Measurements from ENCODE around the gene JAGN1. TPM values are rescaled to one million over a fixed set of nuclear protein-coding genes. Genes with fewer than 3 reads are reported as not detected.
"Not testable (repeated sequence)": the region's sequence is repeated elsewhere in the genome, so short reads cannot be mapped to it uniquely, and the experiment has no call there.

Gene JAGN1
- total and polyA plus RNA-seq, 5 donors from 2014 or later: 17.7 to 70.8 (median 54.0) TPM

DNA sequence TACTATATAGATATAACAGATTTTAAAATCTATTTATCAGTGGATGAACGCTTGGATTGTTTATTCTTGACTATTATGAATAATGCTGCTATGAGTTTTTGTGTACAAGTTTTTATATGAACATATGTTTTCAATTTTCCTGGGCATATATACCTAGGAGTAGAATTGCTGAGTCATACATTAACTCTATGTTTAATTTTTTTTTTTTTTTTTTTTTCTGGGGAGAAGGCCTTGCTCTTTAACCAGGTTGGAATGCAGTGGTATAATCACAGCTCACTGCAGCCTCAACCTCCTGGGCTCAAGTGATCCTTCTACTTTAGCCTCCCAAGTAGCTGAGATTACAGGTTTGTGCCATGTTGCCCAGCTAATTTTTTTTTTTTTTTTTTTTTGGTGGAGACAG, 19.4 kb upstream of the JAGN1 start:
- ATAC-seq (ENCODE audit: low read depth in 2 of 2): no peak
- DNase-seq: no peak
- no peaks in the 10 kb centered on the region for H3K36me3 ChIP-seq (ENCODE audit: control insufficient read depth, insufficient read depth, low read length)
- H3K4me3 ChIP-seq (ENCODE audit: low read depth, low read length): no peak overlapping the region
- H3K9me3 ChIP-seq (ENCODE audit: control insufficient read depth in 2 of 2, low read length in 2 of 2): no peaks in the 10 kb centered on the region
- no peak overlapping the region for H3K4me3 Mint-ChIP-seq
- H3K27ac Mint-ChIP-seq: no peak overlapping the region
- H3K27me3 Mint-ChIP-seq: peaks cover 5% of the 10 kb centered on the region
- no peaks in the 10 kb centered on the region for H3K27me3 ChIP-seq (ENCODE audit: control insufficient read depth, insufficient read depth, low read length)
- H3K4me1 Mint-ChIP-seq: no peaks in the 10 kb centered on the region
- no peaks in the 10 kb centered on the region for H3K36me3 Mint-ChIP-seq
- H3K4me1 ChIP-seq (ENCODE audit: control insufficient read depth, insufficient read depth, low read length, poor library complexity, severe bottlenecking): no peaks in the 10 kb centered on the region
- no peak overlapping the region for H3K27ac ChIP-seq (ENCODE audit: insufficient read depth, low read length, poor library complexity, severe bottlenecking)
- H3K9me3 Mint-ChIP-seq: no peaks in the 10 kb centered on the region

DNA sequence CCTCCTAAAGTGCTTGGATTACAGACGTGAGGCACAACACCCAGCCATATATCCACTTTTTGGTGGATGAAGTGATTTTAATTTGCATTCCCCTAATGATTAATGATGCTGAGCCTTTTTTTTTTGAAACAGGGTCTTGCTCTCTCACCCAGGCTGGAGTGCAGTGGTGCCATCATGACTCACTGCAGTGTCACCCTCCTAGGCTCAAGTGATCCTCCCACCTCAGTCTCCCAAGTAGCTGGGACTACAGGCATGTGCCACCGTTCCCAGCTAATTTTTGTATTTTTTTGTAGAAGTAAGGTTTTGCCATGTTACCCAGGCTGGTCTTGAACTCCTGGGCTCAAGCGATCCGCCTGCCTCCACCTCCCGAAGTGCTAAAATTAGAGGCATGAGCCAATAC, 18.3 kb upstream of the JAGN1 start:
- not testable (repeated sequence) for H3K4me3 Mint-ChIP-seq; H3K27ac Mint-ChIP-seq; H3K27me3 ChIP-seq (ENCODE audit: control insufficient read depth, insufficient read depth, low read length); H3K27me3 Mint-ChIP-seq; H3K36me3 Mint-ChIP-seq; H3K4me1 Mint-ChIP-seq; H3K36me3 ChIP-seq (ENCODE audit: control insufficient read depth, insufficient read depth, low read length); H3K9me3 ChIP-seq (ENCODE audit: control insufficient read depth in 2 of 2, low read length in 2 of 2); H3K4me1 ChIP-seq (ENCODE audit: control insufficient read depth, insufficient read depth, low read length, poor library complexity, severe bottlenecking); DNase-seq; H3K4me3 ChIP-seq (ENCODE audit: low read depth, low read length); H3K9me3 Mint-ChIP-seq; H3K27ac ChIP-seq (ENCODE audit: insufficient read depth, low read length, poor library complexity, severe bottlenecking); ATAC-seq (ENCODE audit: low read depth in 2 of 2)

DNA sequence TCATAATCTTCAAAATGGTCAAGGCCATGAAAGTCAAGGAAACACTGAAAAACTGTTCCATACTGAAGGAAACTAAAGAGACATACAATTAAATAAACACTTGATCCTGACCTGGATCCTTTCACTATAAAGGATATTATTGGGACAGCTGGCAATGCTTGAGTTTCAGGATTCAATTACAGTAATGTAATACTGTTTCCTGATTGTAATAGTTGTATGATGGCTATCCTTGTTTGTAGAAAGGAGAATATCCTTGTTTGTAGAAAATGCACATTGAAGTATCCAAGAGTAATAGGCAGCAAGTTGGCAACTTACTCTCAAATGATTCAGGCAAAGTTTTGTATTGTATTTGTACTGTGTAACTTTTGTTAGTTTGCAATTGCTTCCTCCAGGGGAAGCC, 15.0 kb upstream of the JAGN1 start:
- Mint-ChIP-seq H3K9me3 (no peaks in the 10 kb centered on the region), H3K27me3 (peaks cover 5% of the 10 kb centered on the region), H3K27ac (no peak overlapping the region), H3K36me3 (no peaks in the 10 kb centered on the region), H3K4me3 (peak overlapping the region in 1 of 4 donors; percentile 58), H3K4me1 (no peaks in the 10 kb centered on the region)
- no peaks in the 10 kb centered on the region for H3K9me3 ChIP-seq (ENCODE audit: control insufficient read depth in 2 of 2, low read length in 2 of 2)
- DNase-seq: no peak
- ATAC-seq (ENCODE audit: low read depth in 2 of 2): no peak
- no peaks in the 10 kb centered on the region for H3K36me3 ChIP-seq (ENCODE audit: control insufficient read depth, insufficient read depth, low read length)
- no peaks in the 10 kb centered on the region for H3K4me1 ChIP-seq (ENCODE audit: control insufficient read depth, insufficient read depth, low read length, poor library complexity, severe bottlenecking)
- H3K4me3 ChIP-seq (ENCODE audit: low read depth, low read length): no peak overlapping the region
- H3K27me3 ChIP-seq (ENCODE audit: control insufficient read depth, insufficient read depth, low read length): no peaks in the 10 kb centered on the region
- H3K27ac ChIP-seq (ENCODE audit: insufficient read depth, low read length, poor library complexity, severe bottlenecking): no peak overlapping the region

DNA sequence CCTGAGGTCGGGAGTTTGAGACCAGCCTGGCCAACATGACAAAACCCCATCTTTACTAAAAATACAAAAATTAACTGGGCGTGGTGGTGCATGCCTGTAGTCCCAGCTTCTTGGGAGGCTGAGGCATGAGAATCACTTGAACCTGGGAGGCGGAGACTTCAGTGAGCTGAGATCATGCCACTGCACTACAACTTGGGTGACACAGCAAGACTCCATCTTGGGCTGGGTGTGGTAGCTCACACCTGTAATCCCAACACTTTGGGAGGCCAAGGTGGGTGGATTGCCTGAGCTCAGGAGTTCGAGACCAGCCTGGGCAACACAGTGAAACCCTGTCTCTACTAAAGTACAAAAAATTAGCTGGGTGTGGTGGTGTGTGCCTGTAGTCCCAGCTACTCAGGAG, 14.2 kb upstream of the JAGN1 start:
- peak overlapping the region in 1 of 3 donors; percentile 9 for H3K27ac Mint-ChIP-seq
- H3K9me3 ChIP-seq (ENCODE audit: control insufficient read depth in 2 of 2, low read length in 2 of 2); H3K4me1 ChIP-seq (ENCODE audit: control insufficient read depth, insufficient read depth, low read length, poor library complexity, severe bottlenecking); H3K27me3 ChIP-seq (ENCODE audit: control insufficient read depth, insufficient read depth, low read length); H3K27ac ChIP-seq (ENCODE audit: insufficient read depth, low read length, poor library complexity, severe bottlenecking); ATAC-seq (ENCODE audit: low read depth in 2 of 2); H3K4me1 Mint-ChIP-seq; H3K4me3 ChIP-seq (ENCODE audit: low read depth, low read length); H3K36me3 Mint-ChIP-seq; H3K9me3 Mint-ChIP-seq; H3K36me3 ChIP-seq (ENCODE audit: control insufficient read depth, insufficient read depth, low read length); H3K4me3 Mint-ChIP-seq; H3K27me3 Mint-ChIP-seq; DNase-seq: not testable (repeated sequence)

DNA sequence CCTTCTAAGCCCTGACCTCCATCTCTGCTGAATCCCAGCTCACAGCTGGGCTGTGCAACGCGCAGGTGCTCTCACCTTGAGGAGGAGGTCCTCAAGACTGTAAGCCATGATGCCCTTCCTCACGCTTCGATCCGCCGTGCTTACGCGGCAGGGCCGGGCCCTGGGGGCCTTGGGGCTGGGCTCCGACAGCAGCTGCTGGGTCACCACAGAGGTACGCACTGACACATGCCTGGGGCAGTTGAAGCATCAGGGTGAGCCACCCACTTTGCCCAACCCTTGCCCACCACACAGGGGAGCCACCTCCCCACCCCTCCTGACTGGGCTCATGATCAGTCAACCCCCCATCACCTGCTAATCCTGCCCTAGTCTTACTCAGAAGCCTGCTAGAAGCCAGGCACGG, 13.4 kb upstream of the JAGN1 start:
- Mint-ChIP-seq H3K27ac (no peak overlapping the region), H3K4me1 (no peaks in the 10 kb centered on the region), H3K36me3 (no peaks in the 10 kb centered on the region), H3K9me3 (no peaks in the 10 kb centered on the region), H3K4me3 (no peak overlapping the region), H3K27me3 (peaks cover 10% of the 10 kb centered on the region)
- no peaks in the 10 kb centered on the region for H3K36me3 ChIP-seq (ENCODE audit: control insufficient read depth, insufficient read depth, low read length)
- no peak overlapping the region for H3K4me3 ChIP-seq (ENCODE audit: low read depth, low read length)
- ATAC-seq (ENCODE audit: low read depth in 2 of 2) (no peak), DNase-seq (no peak)
- H3K4me1 ChIP-seq (ENCODE audit: control insufficient read depth, insufficient read depth, low read length, poor library complexity, severe bottlenecking): no peaks in the 10 kb centered on the region
- H3K27me3 ChIP-seq (ENCODE audit: control insufficient read depth, insufficient read depth, low read length): no peaks in the 10 kb centered on the region
- H3K27ac ChIP-seq (ENCODE audit: insufficient read depth, low read length, poor library complexity, severe bottlenecking): no peak overlapping the region
- no peaks in the 10 kb centered on the region for H3K9me3 ChIP-seq (ENCODE audit: control insufficient read depth in 2 of 2, low read length in 2 of 2)

DNA sequence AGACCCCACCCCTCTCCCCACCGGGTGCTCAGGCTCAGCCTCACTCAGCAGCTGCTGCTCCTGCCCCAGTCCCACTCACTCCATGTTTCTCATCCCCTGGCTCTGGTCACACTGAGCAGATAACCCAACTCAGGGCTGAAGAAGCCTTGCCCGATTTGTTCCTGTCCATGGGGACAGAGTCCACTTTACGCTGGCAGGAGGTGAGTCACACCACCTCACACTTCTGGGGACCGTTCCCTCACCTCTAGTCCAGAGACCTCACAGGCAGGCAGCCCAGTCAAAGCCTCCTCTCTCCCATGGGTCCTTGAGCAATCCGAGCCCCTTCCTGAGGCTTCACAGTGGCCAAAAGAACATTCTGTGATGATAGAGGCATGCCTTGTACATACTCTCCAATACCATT, 11.7 kb upstream of the JAGN1 start:
- Histone ChIP-seq H3K4me3 (ENCODE audit: low read depth, low read length) (no peak overlapping the region), H3K36me3 (ENCODE audit: control insufficient read depth, insufficient read depth, low read length) (no peaks in the 10 kb centered on the region), H3K4me1 (ENCODE audit: control insufficient read depth, insufficient read depth, low read length, poor library complexity, severe bottlenecking) (no peaks in the 10 kb centered on the region), H3K27ac (ENCODE audit: insufficient read depth, low read length, poor library complexity, severe bottlenecking) (no peak overlapping the region), H3K27me3 (ENCODE audit: control insufficient read depth, insufficient read depth, low read length) (no peaks in the 10 kb centered on the region), H3K9me3 (ENCODE audit: control insufficient read depth in 2 of 2, low read length in 2 of 2) (no peaks in the 10 kb centered on the region)
- Mint-ChIP-seq H3K27me3 (peaks cover 10% of the 10 kb centered on the region), H3K36me3 (no peaks in the 10 kb centered on the region), H3K27ac (no peak overlapping the region), H3K4me1 (no peaks in the 10 kb centered on the region), H3K9me3 (no peaks in the 10 kb centered on the region), H3K4me3 (no peak overlapping the region)
- no peak for ATAC-seq (ENCODE audit: low read depth in 2 of 2)
- no peak for DNase-seq

DNA sequence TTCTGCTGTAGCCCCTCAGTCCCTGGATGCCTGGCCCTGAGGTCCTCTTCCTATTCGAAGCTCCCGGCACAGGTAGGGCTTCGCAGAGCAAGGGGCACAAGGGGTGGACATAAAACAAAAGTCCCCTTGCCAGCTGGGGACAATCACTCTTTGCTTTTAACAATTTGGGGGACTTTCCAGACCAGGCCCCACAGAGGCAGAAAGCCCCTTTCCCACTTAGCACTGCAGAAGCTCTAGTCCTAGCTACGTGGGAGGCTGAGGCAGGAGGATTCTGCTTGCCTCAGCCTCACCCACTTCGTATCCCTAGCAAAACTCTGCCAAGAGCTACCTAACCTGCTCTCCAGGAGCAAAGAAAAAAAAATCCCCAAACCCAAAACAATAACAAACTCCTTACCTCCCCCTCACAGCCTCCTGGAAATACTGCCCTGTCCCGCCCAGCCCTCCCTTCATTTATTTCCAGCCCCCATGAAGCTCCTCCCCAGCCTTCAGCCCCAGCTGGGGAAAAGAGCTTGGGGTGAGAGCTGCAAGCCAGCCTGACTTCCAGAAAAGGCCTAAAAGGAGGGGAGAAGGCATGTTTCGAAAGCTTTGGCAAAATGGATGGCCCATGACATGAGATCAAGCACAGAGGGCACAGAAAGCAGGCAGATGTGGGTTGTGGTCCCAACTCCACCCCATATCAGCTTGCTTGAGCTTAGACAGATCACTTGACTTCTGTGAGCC, 10.4 kb upstream of the JAGN1 start, which contains the start of gene CIDEC:
Gene CIDEC (minus strand): TSS at position 424 of the 720 bp plus-strand sequence. CDS start 1,767 bp downstream, outside the sequence.
- ATAC-seq (ENCODE audit: low read depth in 2 of 2): no peak
- Mint-ChIP-seq H3K36me3 (no peaks in the 10 kb centered on the region), H3K4me3 (no peak within 1 kb of the TSS), H3K27ac (peak within 1 kb of the TSS in 1 of 3 donors; percentile 75), H3K27me3 (peaks cover 10% of the 10 kb centered on the region), H3K9me3 (no peaks in the 10 kb centered on the region), H3K4me1 (no peaks in the 10 kb centered on the region)
- Histone ChIP-seq H3K36me3 (ENCODE audit: control insufficient read depth, insufficient read depth, low read length) (no peaks in the 10 kb centered on the region), H3K9me3 (ENCODE audit: control insufficient read depth in 2 of 2, low read length in 2 of 2) (no peaks in the 10 kb centered on the region), H3K4me3 (ENCODE audit: low read depth, low read length) (no peak within 1 kb of the TSS), H3K27ac (ENCODE audit: insufficient read depth, low read length, poor library complexity, severe bottlenecking) (no peak within 1 kb of the TSS), H3K4me1 (ENCODE audit: control insufficient read depth, insufficient read depth, low read length, poor library complexity, severe bottlenecking) (no peaks in the 10 kb centered on the region), H3K27me3 (ENCODE audit: control insufficient read depth, insufficient read depth, low read length) (no peaks in the 10 kb centered on the region)
- no peak for DNase-seq

DNA sequence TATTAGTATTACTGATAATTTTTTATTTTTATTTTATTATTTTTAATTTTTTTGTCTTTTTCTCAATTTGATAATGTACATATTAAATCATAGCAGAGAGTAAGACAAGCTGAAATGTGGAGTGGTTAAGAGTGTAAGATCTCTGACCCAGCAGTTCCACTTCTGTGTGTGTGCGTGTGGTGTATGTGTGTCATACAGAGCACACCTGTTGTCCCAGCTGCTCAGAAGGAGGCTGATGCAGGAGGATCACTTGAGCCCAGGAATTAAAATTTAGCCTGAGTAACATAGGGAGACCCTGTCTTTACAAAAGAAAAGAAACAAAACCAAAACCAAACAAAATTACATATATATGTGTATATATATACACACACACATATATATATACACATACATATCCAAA, 9.0 kb upstream of the JAGN1 start:
- no peaks in the 10 kb centered on the region for H3K4me1 Mint-ChIP-seq
- no peak for ATAC-seq (ENCODE audit: low read depth in 2 of 2)

More for the DNA sequence above, 9.0 kb upstream of the JAGN1 start:
- no peaks in the 10 kb centered on the region for H3K9me3 Mint-ChIP-seq
- H3K27ac Mint-ChIP-seq: no peak overlapping the region
- no peak overlapping the region for H3K4me3 Mint-ChIP-seq
- no peaks in the 10 kb centered on the region for H3K36me3 ChIP-seq (ENCODE audit: control insufficient read depth, insufficient read depth, low read length)
- no peak for DNase-seq
- H3K27me3 Mint-ChIP-seq: peaks cover 5% of the 10 kb centered on the region
- H3K9me3 ChIP-seq (ENCODE audit: control insufficient read depth in 2 of 2, low read length in 2 of 2): no peaks in the 10 kb centered on the region
- H3K36me3 Mint-ChIP-seq: no peaks in the 10 kb centered on the region
- H3K4me1 ChIP-seq (ENCODE audit: control insufficient read depth, insufficient read depth, low read length, poor library complexity, severe bottlenecking): no peaks in the 10 kb centered on the region
- H3K27me3 ChIP-seq (ENCODE audit: control insufficient read depth, insufficient read depth, low read length): no peaks in the 10 kb centered on the region
- no peak overlapping the region for H3K4me3 ChIP-seq (ENCODE audit: low read depth, low read length)
- H3K27ac ChIP-seq (ENCODE audit: insufficient read depth, low read length, poor library complexity, severe bottlenecking): no peak overlapping the region
